Eye (tissue), 1 donor: Measurements from ENCODE around the gene ZNF280B.
"Not testable (repeated sequence)": the region's sequence is repeated elsewhere in the genome, so short reads cannot be mapped to it uniquely, and the experiment has no call there.

ENCODE experiments used
- DNase-seq: peaks from one replicate; pipeline ENCODE4 v3.0.0-alpha.2; 2015

ZNF280B gene

GRCh38 chr22:22462813-22463567, 45.6 kb downstream of the ZNF280B start:
- no peak for DNase-seq

- no peak for DNase-seq
Measured at GRCh38 chr22:22461583-22461982, 47.0 kb downstream of the ZNF280B start.

GRCh38 chr22:22461111-22461510, 47.4 kb downstream of the ZNF280B start:
- DNase-seq = no peak

GRCh38 chr22:22460635-22461034, 47.9 kb downstream of the ZNF280B start:
- no peak for DNase-seq

GRCh38 chr22:22460060-22460459, 48.5 kb downstream of the ZNF280B start:
- DNase-seq = no peak

- no peak for DNase-seq
Measured at GRCh38 chr22:22458896-22459588, 49.5 kb downstream of the ZNF280B start.

GRCh38 chr22:22458387-22458786, 50.2 kb downstream of the ZNF280B start:
- no peak for DNase-seq

GRCh38 chr22:22454997-22455396, 53.5 kb downstream of the ZNF280B start:
- DNase-seq = no peak

- no peak for DNase-seq
Measured at GRCh38 chr22:22452996-22453686, 55.4 kb downstream of the ZNF280B start.

GRCh38 chr22:22452211-22452610, 56.3 kb downstream of the ZNF280B start:
- no peak for DNase-seq

GRCh38 chr22:22450343-22450839, 58.2 kb downstream of the ZNF280B start:
- DNase-seq = no peak

GRCh38 chr22:22449819-22450218, 58.7 kb downstream of the ZNF280B start:
- no peak for DNase-seq

GRCh38 chr22:22446517-22446916, 62.0 kb downstream of the ZNF280B start:
- DNase-seq = peak; percentile 23

- not testable (repeated sequence) for DNase-seq
Measured at GRCh38 chr22:22444007-22444589, 64.4 kb downstream of the ZNF280B start.

- DNase-seq = no peak
Measured at GRCh38 chr22:22442928-22443709, 65.4 kb downstream of the ZNF280B start.

- not testable (repeated sequence) for DNase-seq
Measured at GRCh38 chr22:22441626-22442025, 66.9 kb downstream of the ZNF280B start.

- no peak for DNase-seq
Measured at GRCh38 chr22:22440188-22440587, 68.4 kb downstream of the ZNF280B start.
